DOHH2 (cell line): ENCODE measurements around the gene CT83.

Source experiments
- H3F3A ChIP-seq: fragments of 200-600 bp; sonication (generic), shearing (Covaris generic); 2 replicates; pipeline ENCODE4 v1.6.0; 2016; ENCODE audit warnings: antibody characterized with exemption, mild to moderate bottlenecking; ENCODE audit not compliant: control insufficient read depth, insufficient read depth
- H3K27ac ChIP-seq: fragments of 200-600 bp; sonication (generic); 2 replicates; pipeline ENCODE4 v1.5.1; 2014; ENCODE audit warnings: low read depth, mild to moderate bottlenecking, low read length, moderate library complexity
- H3K27me3 ChIP-seq: fragments of 200-600 bp; sonication (generic); 2 replicates; pipeline ENCODE4 v1.6.1; 2014; ENCODE audit warnings: mild to moderate bottlenecking, low read length, mixed read lengths; ENCODE audit not compliant: control insufficient read depth
- H3K36me3 ChIP-seq: fragments of 200-600 bp; sonication (generic); 2 replicates; pipeline ENCODE4 v1.6.1; 2014; ENCODE audit warnings: mild to moderate bottlenecking, low read length, moderate library complexity, mixed read lengths; ENCODE audit not compliant: control insufficient read depth
- H3K4me1 ChIP-seq: fragments of 200-600 bp; sonication (generic); 2 replicates; pipeline ENCODE4 v1.6.1; 2014; ENCODE audit warnings: mild to moderate bottlenecking, low read length, mixed read lengths; ENCODE audit not compliant: control insufficient read depth
- H3K4me2 ChIP-seq: fragments of 200-600 bp; sonication (generic); 2 replicates; pipeline ENCODE4 v1.6.0; 2014; ENCODE audit warnings: mild to moderate bottlenecking, low read length, moderate library complexity
- H3K4me3 ChIP-seq: fragments of 200-600 bp; sonication (generic); 2 replicates; pipeline ENCODE4 v1.5.1; 2014; ENCODE audit warnings: mild to moderate bottlenecking, low read length, mixed read lengths
- H3K79me2 ChIP-seq: fragments of 200-600 bp; sonication (generic); 2 replicates; pipeline ENCODE4 v1.6.1; 2014; ENCODE audit warnings: mild to moderate bottlenecking, low read length, mixed read lengths; ENCODE audit not compliant: control insufficient read depth
- H3K9me2 ChIP-seq: fragments of 200-600 bp; sonication (generic); replicated peaks from 2 replicates; pipeline ENCODE4 v1.6.1; 2014; ENCODE audit warnings: mild to moderate bottlenecking, low read length, mixed read lengths; ENCODE audit not compliant: control insufficient read depth
- H3K9me3 ChIP-seq: fragments of 200-600 bp; sonication (generic); 2 replicates; pipeline ENCODE4 v1.6.1; 2014; ENCODE audit warnings: antibody characterized with exemption, low read length, mixed read lengths; ENCODE audit not compliant: control insufficient read depth, insufficient read depth
- H4K20me1 ChIP-seq: fragments of 200-600 bp; sonication (generic); 2 replicates; pipeline ENCODE4 v1.6.0; 2014; ENCODE audit warnings: low read depth, mild to moderate bottlenecking, antibody characterized with exemption, low read length, moderate library complexity; ENCODE audit not compliant: control insufficient read depth, insufficient read depth
- EZH2phosphoT487 ChIP-seq: fragments of 200-600 bp; sonication (generic); IDR thresholded peaks from 2 replicates; pipeline ENCODE4 v1.6.1; 2017; ENCODE audit warnings: borderline replicate concordance, mild to moderate bottlenecking, antibody characterized with exemption, low read length, moderate library complexity, mixed read lengths
- TF ChIP-seq, protein P1 (sequence below): fragments of 200-600 bp; sonication (generic); IDR thresholded peaks from one replicate; pipeline ENCODE4 v1.5.1; 2014; ENCODE audit warnings: antibody characterized with exemption, mild to moderate bottlenecking, low read depth, low read length; ENCODE audit not compliant: poor library complexity, severe bottlenecking

CT83 gene

DNA sequence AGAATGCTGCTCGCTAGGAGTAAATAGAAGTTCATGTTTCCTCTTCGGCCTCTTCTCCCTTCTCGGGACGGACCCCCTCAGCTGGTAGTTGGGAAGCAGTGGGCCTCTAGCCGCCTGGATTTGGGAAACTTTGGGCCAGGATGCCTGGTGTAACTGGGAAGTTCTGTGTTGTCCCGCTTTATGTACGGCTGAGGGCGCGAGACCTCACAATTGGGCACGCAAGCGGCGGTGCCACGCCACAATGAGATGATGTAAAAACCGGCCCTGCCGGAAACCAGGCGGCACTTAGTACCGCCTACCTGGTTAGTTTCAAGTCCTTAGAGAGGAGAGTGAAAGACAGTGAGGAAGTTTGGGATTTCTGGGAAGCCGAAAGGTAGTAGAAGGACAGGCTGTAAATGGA, at the start of gene CT83:
Gene CT83, minus strand, starts transcription at position 155 of the 400 bp plus-strand sequence. Its CDS starts 120 bp downstream, at position 35.
- TF ChIP-seq, protein P1, sequence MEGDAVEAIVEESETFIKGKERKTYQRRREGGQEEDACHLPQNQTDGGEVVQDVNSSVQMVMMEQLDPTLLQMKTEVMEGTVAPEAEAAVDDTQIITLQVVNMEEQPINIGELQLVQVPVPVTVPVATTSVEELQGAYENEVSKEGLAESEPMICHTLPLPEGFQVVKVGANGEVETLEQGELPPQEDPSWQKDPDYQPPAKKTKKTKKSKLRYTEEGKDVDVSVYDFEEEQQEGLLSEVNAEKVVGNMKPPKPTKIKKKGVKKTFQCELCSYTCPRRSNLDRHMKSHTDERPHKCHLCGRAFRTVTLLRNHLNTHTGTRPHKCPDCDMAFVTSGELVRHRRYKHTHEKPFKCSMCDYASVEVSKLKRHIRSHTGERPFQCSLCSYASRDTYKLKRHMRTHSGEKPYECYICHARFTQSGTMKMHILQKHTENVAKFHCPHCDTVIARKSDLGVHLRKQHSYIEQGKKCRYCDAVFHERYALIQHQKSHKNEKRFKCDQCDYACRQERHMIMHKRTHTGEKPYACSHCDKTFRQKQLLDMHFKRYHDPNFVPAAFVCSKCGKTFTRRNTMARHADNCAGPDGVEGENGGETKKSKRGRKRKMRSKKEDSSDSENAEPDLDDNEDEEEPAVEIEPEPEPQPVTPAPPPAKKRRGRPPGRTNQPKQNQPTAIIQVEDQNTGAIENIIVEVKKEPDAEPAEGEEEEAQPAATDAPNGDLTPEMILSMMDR: no peak
- no peak for TF ChIP-seq EZH2phosphoT487
- no peak within 1 kb of the TSS for H3K4me3 ChIP-seq

GRCh38 chrX:116499780-116500179, 37.0 kb upstream of the CT83 start:
- no peaks in the 10 kb centered on the region for H3K4me1 ChIP-seq
- no peak overlapping the region for H3K27ac ChIP-seq
- no peaks in the 10 kb centered on the region for H3K79me2 ChIP-seq
- no peak overlapping the region for H3K4me3 ChIP-seq
- no peaks in the 10 kb centered on the region for H3K9me2 ChIP-seq
- no peak overlapping the region for H3K4me2 ChIP-seq
- no peaks in the 10 kb centered on the region for H3F3A ChIP-seq
- TF ChIP-seq EZH2phosphoT487: no peak
- TF ChIP-seq, protein P1: no peak
- H3K36me3 ChIP-seq: no peaks in the 10 kb centered on the region
- H3K9me3 ChIP-seq: no peaks in the 10 kb centered on the region
- H4K20me1 ChIP-seq: no peaks in the 10 kb centered on the region
- no peaks in the 10 kb centered on the region for H3K27me3 ChIP-seq

More for the DNA sequence above, at the start of gene CT83:
- no peaks in the 10 kb centered on the region for H3K9me2 ChIP-seq
- no peaks in the 10 kb centered on the region for H3K36me3 ChIP-seq
- no peaks in the 10 kb centered on the region for H3K4me1 ChIP-seq
- no peaks in the 10 kb centered on the region for H3K79me2 ChIP-seq
- H3K9me3 ChIP-seq: no peaks in the 10 kb centered on the region
- no peak within 1 kb of the TSS for H3K27ac ChIP-seq
- no peaks in the 10 kb centered on the region for H3K27me3 ChIP-seq
- no peaks in the 10 kb centered on the region for H4K20me1 ChIP-seq
- no peaks in the 10 kb centered on the region for H3F3A ChIP-seq
- no peak within 1 kb of the TSS for H3K4me2 ChIP-seq

- no peaks in the 10 kb centered on the region for H3K79me2 ChIP-seq
- H3K27ac ChIP-seq: no peak overlapping the region
- no peaks in the 10 kb centered on the region for H3K9me2 ChIP-seq
- no peak for TF ChIP-seq EZH2phosphoT487
- TF ChIP-seq, protein P1: no peak
- H3F3A ChIP-seq: no peaks in the 10 kb centered on the region
- H3K9me3 ChIP-seq: no peaks in the 10 kb centered on the region
- no peaks in the 10 kb centered on the region for H3K36me3 ChIP-seq
- no peaks in the 10 kb centered on the region for H4K20me1 ChIP-seq
- H3K4me2 ChIP-seq: no peak overlapping the region
- no peaks in the 10 kb centered on the region for H3K4me1 ChIP-seq
- H3K4me3 ChIP-seq: no peak overlapping the region
- H3K27me3 ChIP-seq: no peaks in the 10 kb centered on the region
These were observed 30.5 kb upstream of the CT83 start for GRCh38 chrX:116493271-116493670.
